GM12801 (cell line): ENCODE data around the gene AICDA.

Source experiments
- CTCF ChIP-seq: IDR thresholded peaks from one replicate; pipeline ENCODE4 v1.5.1; 2011; ENCODE audit warnings: control low read depth; ENCODE audit not compliant: insufficient read length; ENCODE audit errors: extremely low read depth

The AICDA gene

GRCh38 chr12:8630131-8630530, 17.5 kb upstream of the AICDA start:
- no peak for TF ChIP-seq CTCF

GRCh38 chr12:8629486-8630033, 16.9 kb upstream of the AICDA start:
- no peak for TF ChIP-seq CTCF

GRCh38 chr12:8628731-8629130, 16.1 kb upstream of the AICDA start:
- no peak for TF ChIP-seq CTCF

GRCh38 chr12:8622646-8623045, 10.0 kb upstream of the AICDA start:
- TF ChIP-seq CTCF, result no peak

GRCh38 chr12:8615206-8615605, 2.5 kb upstream of the AICDA start:
- TF ChIP-seq CTCF, result no peak

- no peak for TF ChIP-seq CTCF
Observed at GRCh38 chr12:8609061-8609570, 3.5 kb downstream of the AICDA start.

GRCh38 chr12:8606890-8607289, 5.8 kb downstream of the AICDA start:
- TF ChIP-seq CTCF, result no peak
